Natural killer cell treated with Interleukin-12 subunit alpha and Interleukin-12 subunit beta and Interleukin-15 and Interleukin-18, amount 100 ng/mL, for 72 hours (primary cell): ENCODE data around the gene TMEM236. TPM values are rescaled to one million over a fixed set of nuclear protein-coding genes. Genes with fewer than 3 reads are reported as not detected.

Experiments
- ATAC-seq, 2 donors: fragments of 150-1000 bp; cut with Tn5 transposase in 1 of 2; sonication (Bioruptor Pico), chemical (Tn5 transposase) in 1 of 2; 2 replicates each; pipeline ENCODE4 v1.10.0; 2021
- DNase-seq: peaks from one replicate; pipeline ENCODE4 v3.0.0; 2022; ENCODE audit warnings: low spot score
- H3K27ac Mint-ChIP-seq, 2 donors: 1 replicate in 1 of 2; 2 replicates in 1 of 2; pipeline ENCODE4 v1.8.0; 2022; ENCODE audit warnings: mixed read lengths in 2 of 2, mild to moderate bottlenecking in 1 of 2, moderate library complexity in 1 of 2
- H3K27me3 Mint-ChIP-seq, 2 donors: 1 replicate in 1 of 2; 2 replicates in 1 of 2; pipeline ENCODE4 v1.8.0; 2022; ENCODE audit warnings: mixed read lengths in 2 of 2
- H3K36me3 Mint-ChIP-seq: one replicate; pipeline ENCODE4 v1.8.0; 2022; ENCODE audit warnings: mixed read lengths
- H3K4me1 Mint-ChIP-seq, 2 donors: 1 replicate in 1 of 2; 2 replicates in 1 of 2; pipeline ENCODE4 v1.8.0; 2022; ENCODE audit warnings: low read depth in 2 of 2, mixed read lengths in 2 of 2, mild to moderate bottlenecking in 1 of 2
- H3K4me3 Mint-ChIP-seq: one replicate; pipeline ENCODE4 v1.8.0; 2022; ENCODE audit warnings: mixed read lengths
- H3K9me3 Mint-ChIP-seq: 2 replicates; pipeline ENCODE4 v1.8.0; 2022; ENCODE audit warnings: mixed read lengths
- total RNA-seq, 2 donors: library from RNA; stranded (reverse); gene quantifications; one replicate each; pipeline ENCODE4 v1.2.3, GENCODE V29; 2022

TMEM236 gene
- total RNA-seq, 2 donors from 2014 or later = 0.10 to 0.11 TPM

GRCh38 chr10:17805330-17805729 lies 53.3 kb downstream of the TMEM236 start:
- DNase-seq (no peak), ATAC-seq (no peak)
- H3K9me3 Mint-ChIP-seq = no peaks in the 10 kb centered on the region
- H3K4me1 Mint-ChIP-seq = peaks cover 5 to 10% of the 10 kb centered on the region in 2 donors
- H3K4me3 Mint-ChIP-seq = no peak overlapping the region
- H3K27me3 Mint-ChIP-seq = peaks cover 20 to 21% of the 10 kb centered on the region in 2 donors
- no peak overlapping the region for H3K27ac Mint-ChIP-seq
- no peaks in the 10 kb centered on the region for H3K36me3 Mint-ChIP-seq

GRCh38 chr10:17805921-17806577 lies 54.0 kb downstream of the TMEM236 start:
- Mint-ChIP-seq H3K36me3 (no peaks in the 10 kb centered on the region), H3K9me3 (no peaks in the 10 kb centered on the region), H3K4me1 (peaks cover 5 to 10% of the 10 kb centered on the region in 2 donors), H3K27ac (no peak overlapping the region), H3K4me3 (no peak overlapping the region), H3K27me3 (peaks cover 23 to 28% of the 10 kb centered on the region in 2 donors)
- peak; percentile 69 to 70 for ATAC-seq
- no peak for DNase-seq

- Mint-ChIP-seq H3K4me3 (no peak within 1 kb of the TSS), H3K36me3 (no peaks in the 10 kb centered on the region), H3K27ac (no peak within 1 kb of the TSS), H3K9me3 (no peaks in the 10 kb centered on the region), H3K4me1 (peaks cover 5 to 7% of the 10 kb centered on the region in 2 donors), H3K27me3 (peaks cover 25 to 33% of the 10 kb centered on the region in 2 donors)
- ATAC-seq (no peak), DNase-seq (no peak)
Measured at GRCh38 chr10:17808971-17809841, 57.2 kb downstream of the TMEM236 start, which contains the start of gene MRC1. TSS of gene MRC1 (plus strand) at chr10:17809348. CDS start at chr10:17809466, 118 bp downstream.

- Mint-ChIP-seq H3K4me3 (no peak overlapping the region), H3K36me3 (no peaks in the 10 kb centered on the region), H3K9me3 (no peaks in the 10 kb centered on the region), H3K27me3 (peaks cover 24 to 32% of the 10 kb centered on the region in 2 donors), H3K4me1 (peaks cover 5 to 7% of the 10 kb centered on the region in 2 donors), H3K27ac (no peak overlapping the region)
- DNase-seq (no peak), ATAC-seq (no peak)
Measured at GRCh38 chr10:17811146-17811865, 59.3 kb downstream of the TMEM236 start.

GRCh38 chr10:17814973-17815372 lies 63.0 kb downstream of the TMEM236 start:
- Mint-ChIP-seq H3K27me3 (peaks cover 20 to 33% of the 10 kb centered on the region in 2 donors), H3K36me3 (no peaks in the 10 kb centered on the region), H3K4me3 (no peak overlapping the region), H3K27ac (no peak overlapping the region), H3K9me3 (no peaks in the 10 kb centered on the region), H3K4me1 (peaks cover under 1% of the 10 kb centered on the region in 2 donors)
- no peak for ATAC-seq
- DNase-seq = no peak

GRCh38 chr10:17816199-17816598 lies 64.2 kb downstream of the TMEM236 start:
- DNase-seq (no peak), ATAC-seq (no peak)
- Mint-ChIP-seq H3K4me3 (no peak overlapping the region), H3K36me3 (no peaks in the 10 kb centered on the region), H3K27ac (no peak overlapping the region), H3K4me1 (no peaks in the 10 kb centered on the region), H3K27me3 (peaks cover 18 to 21% of the 10 kb centered on the region in 2 donors), H3K9me3 (no peaks in the 10 kb centered on the region)

- Mint-ChIP-seq H3K9me3 (no peaks in the 10 kb centered on the region), H3K27ac (no peak overlapping the region), H3K4me1 (no peaks in the 10 kb centered on the region), H3K36me3 (no peaks in the 10 kb centered on the region), H3K27me3 (peaks cover 17 to 18% of the 10 kb centered on the region in 2 donors), H3K4me3 (no peak overlapping the region)
- DNase-seq = no peak
- no peak for ATAC-seq
Measured at GRCh38 chr10:17817316-17817715, 65.3 kb downstream of the TMEM236 start.

GRCh38 chr10:17817790-17818189 lies 65.8 kb downstream of the TMEM236 start:
- no peak for ATAC-seq
- H3K9me3 Mint-ChIP-seq = no peaks in the 10 kb centered on the region
- no peaks in the 10 kb centered on the region for H3K36me3 Mint-ChIP-seq
- peaks cover 21% of the 10 kb centered on the region in 2 donors for H3K27me3 Mint-ChIP-seq
- H3K4me1 Mint-ChIP-seq = no peaks in the 10 kb centered on the region
- H3K27ac Mint-ChIP-seq = no peak overlapping the region
- DNase-seq = no peak
- H3K4me3 Mint-ChIP-seq = no peak overlapping the region

- Mint-ChIP-seq H3K36me3 (no peaks in the 10 kb centered on the region), H3K9me3 (no peaks in the 10 kb centered on the region), H3K27ac (no peak overlapping the region), H3K4me1 (no peaks in the 10 kb centered on the region), H3K27me3 (peaks cover 26 to 35% of the 10 kb centered on the region in 2 donors), H3K4me3 (no peak overlapping the region)
- ATAC-seq = no peak
- no peak for DNase-seq
Measured at GRCh38 chr10:17819836-17820235, 67.8 kb downstream of the TMEM236 start.

- Mint-ChIP-seq H3K27ac (no peak overlapping the region), H3K36me3 (no peaks in the 10 kb centered on the region), H3K9me3 (no peaks in the 10 kb centered on the region), H3K4me3 (no peak overlapping the region), H3K27me3 (peaks cover 26 to 33% of the 10 kb centered on the region in 2 donors), H3K4me1 (no peaks in the 10 kb centered on the region)
- ATAC-seq = no peak
- DNase-seq = no peak
Measured at GRCh38 chr10:17820943-17821342, 68.9 kb downstream of the TMEM236 start.

- Mint-ChIP-seq H3K9me3 (no peaks in the 10 kb centered on the region), H3K4me3 (no peak overlapping the region), H3K27me3 (peaks cover 28 to 38% of the 10 kb centered on the region in 2 donors), H3K4me1 (no peaks in the 10 kb centered on the region), H3K36me3 (no peaks in the 10 kb centered on the region), H3K27ac (no peak overlapping the region)
- no peak for ATAC-seq
- no peak for DNase-seq
Measured at GRCh38 chr10:17821893-17822292, 69.9 kb downstream of the TMEM236 start.

GRCh38 chr10:17831341-17831740 lies 79.3 kb downstream of the TMEM236 start:
- Mint-ChIP-seq H3K27me3 (peaks cover 20 to 27% of the 10 kb centered on the region in 2 donors), H3K4me1 (peaks cover 0 to 2% of the 10 kb centered on the region in 2 donors), H3K36me3 (no peaks in the 10 kb centered on the region), H3K4me3 (no peak overlapping the region), H3K27ac (no peak overlapping the region), H3K9me3 (no peaks in the 10 kb centered on the region)
- ATAC-seq = no peak
- DNase-seq = no peak

GRCh38 chr10:17831896-17832295 lies 79.9 kb downstream of the TMEM236 start:
- Mint-ChIP-seq H3K27me3 (peaks cover 19 to 24% of the 10 kb centered on the region in 2 donors), H3K4me1 (peaks cover 0 to 2% of the 10 kb centered on the region in 2 donors), H3K4me3 (no peak overlapping the region), H3K27ac (no peak overlapping the region), H3K9me3 (no peaks in the 10 kb centered on the region), H3K36me3 (no peaks in the 10 kb centered on the region)
- ATAC-seq (no peak), DNase-seq (no peak)
